Right lobe of liver (tissue), 4 donors: Measurements from ENCODE around the gene KLHL17.

Experiments used
- CTCF ChIP-seq, 4 donors: fragments of 200-600 bp in 3 of 4; fragments of 450-650 bp in 1 of 4; IDR thresholded peaks; one replicate each; pipeline versions ENCODE4 v1.5.1 to v1.8.0; 2016 to 2022; ENCODE audit warnings: antibody characterized with exemption in 4 of 4, mild to moderate bottlenecking in 2 of 4
- POLR2A ChIP-seq: fragments of 450-650 bp; IDR thresholded peaks from one replicate; pipeline ENCODE4 v1.6.1; 2017; ENCODE audit warnings: antibody characterized with exemption, mild to moderate bottlenecking
- donor health status: DM: no; HTN: no; CAD: no.
- donor health status: DM: no; HTN: no; CAD: no.
- donor health status: DM: no; HTN: yes; CAD: no.

DNA sequence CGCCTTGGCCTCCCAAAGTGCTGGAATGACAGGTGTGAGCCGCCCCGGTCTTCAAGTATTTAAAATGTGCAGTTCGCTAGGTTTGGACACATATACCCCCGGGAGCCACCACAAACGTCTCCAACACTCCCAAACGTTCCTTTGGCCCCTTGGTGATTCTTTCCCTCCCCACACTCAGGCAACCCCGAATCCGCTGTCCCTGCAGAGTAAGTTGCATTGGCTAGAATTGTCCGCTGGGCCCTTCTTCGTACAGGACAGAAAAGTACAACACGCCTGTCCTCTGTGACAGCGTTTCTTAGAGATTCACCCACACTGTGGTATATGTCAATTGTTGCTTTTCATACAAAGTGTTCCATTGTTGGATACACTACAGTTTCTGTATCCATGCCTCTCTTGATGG, 24.7 kb downstream of the KLHL17 start:
- no peak for TF ChIP-seq CTCF (IDR thresholded peaks at IDR 0.05)
- TF ChIP-seq POLR2A: no peak
